ENCODE data around the gene DYRK3. TPM values are rescaled to one million over a fixed set of nuclear protein-coding genes. Genes with fewer than 3 reads are reported as not detected.

DYRK3 gene
- total RNA-seq, 2 experiments from 2014 or later = 1.6 to 1.7 TPM

DNA sequence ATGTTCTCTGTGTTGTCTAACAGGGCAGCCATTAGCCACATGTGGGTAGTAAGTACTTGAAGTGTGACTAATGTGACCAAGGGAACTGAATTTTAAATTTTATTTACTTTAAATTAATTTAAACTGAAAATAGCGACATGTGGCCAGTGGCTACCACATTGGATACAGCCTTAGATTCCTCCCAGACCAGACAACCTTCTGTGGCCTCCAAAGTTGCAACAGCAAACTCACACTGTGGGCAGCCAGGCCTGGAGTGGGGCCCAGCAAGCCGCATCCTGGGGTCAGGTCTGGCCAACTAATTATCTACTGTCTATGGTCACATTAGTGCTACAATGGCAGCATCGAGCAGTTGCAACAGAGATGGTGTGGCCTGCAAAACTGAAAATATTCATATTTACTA, 34.8 kb upstream of the DYRK3 start:
- DNase-seq (no peak), ATAC-seq (ENCODE audit: poor library complexity) (no peak)
- H3K4me3 Mint-ChIP-seq = no peak overlapping the region
- Histone ChIP-seq H3K27ac (ENCODE audit: low read depth in 1 of 2, low read length in 2 of 2) (no peak overlapping the region), H3K4me1 (ENCODE audit: insufficient read depth, low read length) (no peaks in the 10 kb centered on the region), H3K4me3 (ENCODE audit: low read length) (no peak overlapping the region), H3K9me3 (ENCODE audit: control insufficient read depth in 1 of 2, insufficient read depth in 1 of 2, low read length in 2 of 2) (no peaks in the 10 kb centered on the region), H3K27me3 (ENCODE audit: control insufficient read depth in 1 of 2, insufficient read depth in 2 of 2, low read length in 2 of 2) (no peaks in the 10 kb centered on the region), H3K36me3 (ENCODE audit: insufficient read depth, low read length) (peaks cover 94% of the 10 kb centered on the region)
- TF ChIP-seq, protein P1, sequence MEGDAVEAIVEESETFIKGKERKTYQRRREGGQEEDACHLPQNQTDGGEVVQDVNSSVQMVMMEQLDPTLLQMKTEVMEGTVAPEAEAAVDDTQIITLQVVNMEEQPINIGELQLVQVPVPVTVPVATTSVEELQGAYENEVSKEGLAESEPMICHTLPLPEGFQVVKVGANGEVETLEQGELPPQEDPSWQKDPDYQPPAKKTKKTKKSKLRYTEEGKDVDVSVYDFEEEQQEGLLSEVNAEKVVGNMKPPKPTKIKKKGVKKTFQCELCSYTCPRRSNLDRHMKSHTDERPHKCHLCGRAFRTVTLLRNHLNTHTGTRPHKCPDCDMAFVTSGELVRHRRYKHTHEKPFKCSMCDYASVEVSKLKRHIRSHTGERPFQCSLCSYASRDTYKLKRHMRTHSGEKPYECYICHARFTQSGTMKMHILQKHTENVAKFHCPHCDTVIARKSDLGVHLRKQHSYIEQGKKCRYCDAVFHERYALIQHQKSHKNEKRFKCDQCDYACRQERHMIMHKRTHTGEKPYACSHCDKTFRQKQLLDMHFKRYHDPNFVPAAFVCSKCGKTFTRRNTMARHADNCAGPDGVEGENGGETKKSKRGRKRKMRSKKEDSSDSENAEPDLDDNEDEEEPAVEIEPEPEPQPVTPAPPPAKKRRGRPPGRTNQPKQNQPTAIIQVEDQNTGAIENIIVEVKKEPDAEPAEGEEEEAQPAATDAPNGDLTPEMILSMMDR (IDR thresholded peaks at IDR 0.05) = no peak
- no peaks in the 10 kb centered on the region for H3K9me3 Mint-ChIP-seq
- no peaks in the 10 kb centered on the region for H3K27me3 Mint-ChIP-seq
- POLR2A ChIA-PET = no interaction called here
- peaks cover 88% of the 10 kb centered on the region for H3K36me3 Mint-ChIP-seq (ENCODE audit: low read depth)
- intact Hi-C loops (cut with DNase I, micrococcal nuclease) = no loop called here
- no peak overlapping the region for H3K27ac Mint-ChIP-seq
- CTCF ChIA-PET = interaction anchor here (2.3 kb wide), 1 partner anchor 12 kb away, joined by 10 read pairs; the partner anchor contains the start of gene EIF2D
- H3K4me1 Mint-ChIP-seq (ENCODE audit: low read depth) = no peaks in the 10 kb centered on the region

DNA sequence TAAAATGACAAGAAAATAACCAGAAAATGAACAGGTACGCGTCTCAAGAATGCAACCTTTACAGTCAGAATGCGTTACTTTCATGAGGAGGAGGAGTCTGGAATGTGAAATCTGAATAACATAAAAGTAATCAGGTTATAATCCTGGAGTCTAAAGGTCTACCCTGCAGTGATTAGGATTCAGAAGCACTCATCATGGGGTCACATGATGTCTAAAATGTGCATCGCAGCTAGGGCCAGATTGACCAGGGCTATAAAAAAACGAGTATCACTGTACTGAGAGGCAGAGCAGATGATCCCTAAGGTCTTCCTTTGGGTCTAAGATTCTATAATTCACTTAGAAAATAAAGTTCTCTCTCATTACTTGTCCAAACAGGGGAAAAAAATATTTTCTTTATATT, 30.5 kb upstream of the DYRK3 start:
- Histone ChIP-seq H3K27me3 (ENCODE audit: control insufficient read depth in 1 of 2, insufficient read depth in 2 of 2, low read length in 2 of 2) (no peaks in the 10 kb centered on the region), H3K27ac (ENCODE audit: low read depth in 1 of 2, low read length in 2 of 2) (no peak overlapping the region), H3K36me3 (ENCODE audit: insufficient read depth, low read length) (peaks cover 84% of the 10 kb centered on the region), H3K9me3 (ENCODE audit: control insufficient read depth in 1 of 2, insufficient read depth in 1 of 2, low read length in 2 of 2) (no peaks in the 10 kb centered on the region), H3K4me3 (ENCODE audit: low read length) (no peak overlapping the region), H3K4me1 (ENCODE audit: insufficient read depth, low read length) (no peaks in the 10 kb centered on the region)
- no peak for DNase-seq
- intact Hi-C loops (cut with DNase I, micrococcal nuclease) = loop anchor here in 1 of 2 experiments (5.0 kb wide), 1 partner anchor 377 kb away; no protein-coding TSS in a partner anchor
- Mint-ChIP-seq H3K27ac (no peak overlapping the region), H3K36me3 (ENCODE audit: low read depth) (peaks cover 89% of the 10 kb centered on the region), H3K27me3 (no peaks in the 10 kb centered on the region), H3K9me3 (no peaks in the 10 kb centered on the region), H3K4me3 (no peak overlapping the region), H3K4me1 (ENCODE audit: low read depth) (peaks cover 5% of the 10 kb centered on the region)
- ChIA-PET POLR2A (no interaction called here), CTCF (no interaction called here)
- TF ChIP-seq, protein P1 (IDR thresholded peaks at IDR 0.05) = no peak
- ATAC-seq (ENCODE audit: poor library complexity) = no peak

DNA sequence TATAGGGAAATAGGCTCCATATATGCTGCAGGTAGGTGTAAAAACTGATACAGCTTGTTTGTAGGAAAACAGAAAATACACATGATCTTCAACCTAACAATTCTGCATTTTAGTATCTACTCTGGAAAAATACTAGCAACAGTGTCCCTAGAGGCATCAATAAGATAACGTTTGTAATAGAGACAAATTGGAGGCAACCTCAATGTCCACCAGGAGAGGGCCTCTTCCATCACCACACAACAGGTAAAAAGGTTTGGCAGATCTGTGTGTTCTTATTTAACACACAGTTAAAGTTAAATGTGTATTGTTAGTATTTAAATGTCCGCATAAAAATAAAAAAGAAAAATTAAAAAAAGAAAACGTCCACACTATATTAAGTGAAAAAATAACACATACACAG, 28.5 kb upstream of the DYRK3 start:
- DNase-seq = peak in 2 of 14 experiments; percentile 30 to 42
- Histone ChIP-seq H3K9me3 (ENCODE audit: control insufficient read depth in 1 of 2, insufficient read depth in 1 of 2, low read length in 2 of 2) (no peaks in the 10 kb centered on the region), H3K4me1 (ENCODE audit: insufficient read depth, low read length) (peaks cover 9% of the 10 kb centered on the region), H3K27ac (ENCODE audit: low read depth in 1 of 2, low read length in 2 of 2) (no peak overlapping the region), H3K27me3 (ENCODE audit: control insufficient read depth in 1 of 2, insufficient read depth in 2 of 2, low read length in 2 of 2) (no peaks in the 10 kb centered on the region), H3K4me3 (ENCODE audit: low read length) (no peak overlapping the region), H3K36me3 (ENCODE audit: insufficient read depth, low read length) (peaks cover 73% of the 10 kb centered on the region)
- Mint-ChIP-seq H3K27ac (no peak overlapping the region), H3K4me3 (no peak overlapping the region), H3K4me1 (ENCODE audit: low read depth) (peaks cover 16% of the 10 kb centered on the region), H3K9me3 (no peaks in the 10 kb centered on the region), H3K36me3 (ENCODE audit: low read depth) (peaks cover 88% of the 10 kb centered on the region), H3K27me3 (no peaks in the 10 kb centered on the region)
- TF ChIP-seq, protein P1 (IDR thresholded peaks at IDR 0.05) = no peak
- intact Hi-C loops (cut with DNase I, micrococcal nuclease) = loop anchor here in 1 of 2 experiments (1.0 to 5.0 kb wide), 2 partner anchors 59 to 375 kb away; no protein-coding TSS in a partner anchor
- CTCF ChIA-PET = interaction anchor here (1.1 to 2.6 kb wide), 4 partner anchors 15 to 375 kb away, joined by 3 to 9 read pairs (median 5); no protein-coding TSS in a partner anchor
- POLR2A ChIA-PET = no interaction called here
- peak; percentile 69 for ATAC-seq (ENCODE audit: poor library complexity)
